ENCODE data around the gene AKTIP. TPM values are rescaled to one million over a fixed set of nuclear protein-coding genes. Genes with fewer than 3 reads are reported as not detected.

Gene AKTIP
- polyA plus RNA-seq, 1 donor from 2014 or later = 68.6 TPM

DNA sequence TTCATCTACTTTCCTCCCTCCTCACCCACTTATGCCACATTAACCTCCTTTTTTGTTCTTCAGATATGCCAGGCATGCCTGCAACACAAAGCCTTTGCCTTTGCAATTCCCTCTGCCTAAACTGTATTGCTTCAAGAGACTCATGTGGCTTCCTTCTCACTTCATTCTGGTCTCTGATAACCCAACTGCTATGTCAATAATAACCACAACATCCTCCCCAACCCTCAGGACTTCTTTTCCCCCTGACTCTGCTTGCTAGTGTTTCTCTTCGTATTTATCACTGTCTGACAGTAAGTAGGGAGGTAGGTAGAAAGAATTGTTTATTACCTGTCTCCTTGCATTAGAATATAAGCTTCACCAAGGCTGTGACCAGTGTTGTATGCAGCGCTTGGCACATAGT is 46.4 kb downstream of the AKTIP start:
- Histone ChIP-seq H2AFZ (ENCODE audit: low read depth, low read length) (no peak overlapping the region), H3K79me2 (replicated peaks; ENCODE audit: insufficient read depth, low read length) (no peaks in the 10 kb centered on the region), H3K9ac (ENCODE audit: low read length) (no peak overlapping the region), H3F3A (ENCODE audit: insufficient read depth, low read length, poor library complexity, severe bottlenecking) (no peaks in the 10 kb centered on the region), H3K36me3 (ENCODE audit: insufficient read depth, low read length) (peaks cover 7% of the 10 kb centered on the region), H4K20me1 (ENCODE audit: insufficient read depth) (no peaks in the 10 kb centered on the region), H3K27me3 (ENCODE audit: insufficient read depth, low read depth, low read length) (no peaks in the 10 kb centered on the region), H3K9me2 (ENCODE audit: insufficient read depth, low read length) (no peaks in the 10 kb centered on the region), H3K4me2 (ENCODE audit: low read length) (no peak overlapping the region), H3K9me3 (ENCODE audit: low read length) (no peaks in the 10 kb centered on the region), H3K4me3 (ENCODE audit: low read length) (no peak overlapping the region), H3K27ac (ENCODE audit: low read length) (no peak overlapping the region)
- TF ChIP-seq POLR2AphosphoS5 (IDR thresholded peaks at IDR 0.05) = no peak
- TF ChIP-seq, protein P1, sequence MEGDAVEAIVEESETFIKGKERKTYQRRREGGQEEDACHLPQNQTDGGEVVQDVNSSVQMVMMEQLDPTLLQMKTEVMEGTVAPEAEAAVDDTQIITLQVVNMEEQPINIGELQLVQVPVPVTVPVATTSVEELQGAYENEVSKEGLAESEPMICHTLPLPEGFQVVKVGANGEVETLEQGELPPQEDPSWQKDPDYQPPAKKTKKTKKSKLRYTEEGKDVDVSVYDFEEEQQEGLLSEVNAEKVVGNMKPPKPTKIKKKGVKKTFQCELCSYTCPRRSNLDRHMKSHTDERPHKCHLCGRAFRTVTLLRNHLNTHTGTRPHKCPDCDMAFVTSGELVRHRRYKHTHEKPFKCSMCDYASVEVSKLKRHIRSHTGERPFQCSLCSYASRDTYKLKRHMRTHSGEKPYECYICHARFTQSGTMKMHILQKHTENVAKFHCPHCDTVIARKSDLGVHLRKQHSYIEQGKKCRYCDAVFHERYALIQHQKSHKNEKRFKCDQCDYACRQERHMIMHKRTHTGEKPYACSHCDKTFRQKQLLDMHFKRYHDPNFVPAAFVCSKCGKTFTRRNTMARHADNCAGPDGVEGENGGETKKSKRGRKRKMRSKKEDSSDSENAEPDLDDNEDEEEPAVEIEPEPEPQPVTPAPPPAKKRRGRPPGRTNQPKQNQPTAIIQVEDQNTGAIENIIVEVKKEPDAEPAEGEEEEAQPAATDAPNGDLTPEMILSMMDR (IDR thresholded peaks at IDR 0.05; ENCODE audit: poor library complexity, severe bottlenecking) = no peak
- no peak for TF ChIP-seq SMC3 (conservative IDR thresholded peaks at IDR 0.05; ENCODE audit: poor library complexity)
- no peak for TF ChIP-seq EZH2 (IDR thresholded peaks at IDR 0.05; ENCODE audit: borderline replicate concordance, insufficient read depth, low read length, poor library complexity, severe bottlenecking)
- no peak for TF ChIP-seq EP300 (conservative IDR thresholded peaks at IDR 0.05; ENCODE audit: poor library complexity, severe bottlenecking)
- no peak for TF ChIP-seq MXI1 (conservative IDR thresholded peaks at IDR 0.05; ENCODE audit: poor library complexity, severe bottlenecking)
- no peak for TF ChIP-seq TAF1 (IDR thresholded peaks at IDR 0.05; ENCODE audit: low read depth)
- TF ChIP-seq, protein P2, sequence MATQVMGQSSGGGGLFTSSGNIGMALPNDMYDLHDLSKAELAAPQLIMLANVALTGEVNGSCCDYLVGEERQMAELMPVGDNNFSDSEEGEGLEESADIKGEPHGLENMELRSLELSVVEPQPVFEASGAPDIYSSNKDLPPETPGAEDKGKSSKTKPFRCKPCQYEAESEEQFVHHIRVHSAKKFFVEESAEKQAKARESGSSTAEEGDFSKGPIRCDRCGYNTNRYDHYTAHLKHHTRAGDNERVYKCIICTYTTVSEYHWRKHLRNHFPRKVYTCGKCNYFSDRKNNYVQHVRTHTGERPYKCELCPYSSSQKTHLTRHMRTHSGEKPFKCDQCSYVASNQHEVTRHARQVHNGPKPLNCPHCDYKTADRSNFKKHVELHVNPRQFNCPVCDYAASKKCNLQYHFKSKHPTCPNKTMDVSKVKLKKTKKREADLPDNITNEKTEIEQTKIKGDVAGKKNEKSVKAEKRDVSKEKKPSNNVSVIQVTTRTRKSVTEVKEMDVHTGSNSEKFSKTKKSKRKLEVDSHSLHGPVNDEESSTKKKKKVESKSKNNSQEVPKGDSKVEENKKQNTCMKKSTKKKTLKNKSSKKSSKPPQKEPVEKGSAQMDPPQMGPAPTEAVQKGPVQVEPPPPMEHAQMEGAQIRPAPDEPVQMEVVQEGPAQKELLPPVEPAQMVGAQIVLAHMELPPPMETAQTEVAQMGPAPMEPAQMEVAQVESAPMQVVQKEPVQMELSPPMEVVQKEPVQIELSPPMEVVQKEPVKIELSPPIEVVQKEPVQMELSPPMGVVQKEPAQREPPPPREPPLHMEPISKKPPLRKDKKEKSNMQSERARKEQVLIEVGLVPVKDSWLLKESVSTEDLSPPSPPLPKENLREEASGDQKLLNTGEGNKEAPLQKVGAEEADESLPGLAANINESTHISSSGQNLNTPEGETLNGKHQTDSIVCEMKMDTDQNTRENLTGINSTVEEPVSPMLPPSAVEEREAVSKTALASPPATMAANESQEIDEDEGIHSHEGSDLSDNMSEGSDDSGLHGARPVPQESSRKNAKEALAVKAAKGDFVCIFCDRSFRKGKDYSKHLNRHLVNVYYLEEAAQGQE (IDR thresholded peaks at IDR 0.05; ENCODE audit: borderline replicate concordance) = no peak
- TF ChIP-seq RAD21 (conservative IDR thresholded peaks at IDR 0.05) = no peak

DNA sequence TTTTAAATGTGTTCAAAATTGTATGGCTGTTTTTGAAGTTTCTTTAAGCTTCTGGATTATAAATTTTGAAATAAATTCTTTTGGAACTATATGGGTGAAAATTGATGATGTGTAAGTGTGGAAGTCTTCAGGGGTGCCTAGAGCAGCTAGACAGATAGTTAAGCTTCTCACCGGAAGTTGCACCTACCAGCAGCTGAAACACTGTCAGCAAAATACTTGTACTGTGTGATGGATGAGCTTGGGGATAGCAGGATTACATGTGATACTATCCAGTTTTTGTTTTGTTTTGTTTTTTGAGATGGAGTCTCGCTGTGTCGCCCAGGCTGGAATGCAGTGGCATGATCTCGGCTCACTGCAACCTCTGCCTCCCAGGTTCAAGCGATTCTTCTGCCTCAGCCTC is 49.1 kb downstream of the AKTIP start:
- TF ChIP-seq, protein P2 (IDR thresholded peaks at IDR 0.05; ENCODE audit: borderline replicate concordance) = no peak
- no peak for TF ChIP-seq EZH2 (IDR thresholded peaks at IDR 0.05; ENCODE audit: borderline replicate concordance, insufficient read depth, low read length, poor library complexity, severe bottlenecking)
- no peak for TF ChIP-seq SMC3 (conservative IDR thresholded peaks at IDR 0.05; ENCODE audit: poor library complexity)
- no peak for TF ChIP-seq POLR2AphosphoS5 (IDR thresholded peaks at IDR 0.05)
- TF ChIP-seq TAF1 (IDR thresholded peaks at IDR 0.05; ENCODE audit: low read depth) = no peak
- no peak for TF ChIP-seq EP300 (conservative IDR thresholded peaks at IDR 0.05; ENCODE audit: poor library complexity, severe bottlenecking)
- TF ChIP-seq, protein P1 (IDR thresholded peaks at IDR 0.05; ENCODE audit: poor library complexity, severe bottlenecking) = no peak
- TF ChIP-seq RAD21 (conservative IDR thresholded peaks at IDR 0.05) = no peak
- no peak for TF ChIP-seq MXI1 (conservative IDR thresholded peaks at IDR 0.05; ENCODE audit: poor library complexity, severe bottlenecking)
- Histone ChIP-seq H2AFZ (ENCODE audit: low read depth, low read length) (no peak overlapping the region), H3K27ac (ENCODE audit: low read length) (no peak overlapping the region), H3K4me2 (ENCODE audit: low read length) (no peak overlapping the region), H3K9me3 (ENCODE audit: low read length) (no peaks in the 10 kb centered on the region), H4K20me1 (ENCODE audit: insufficient read depth) (no peaks in the 10 kb centered on the region), H3F3A (ENCODE audit: insufficient read depth, low read length, poor library complexity, severe bottlenecking) (no peaks in the 10 kb centered on the region), H3K27me3 (ENCODE audit: insufficient read depth, low read depth, low read length) (no peaks in the 10 kb centered on the region), H3K9me2 (ENCODE audit: insufficient read depth, low read length) (no peaks in the 10 kb centered on the region), H3K9ac (ENCODE audit: low read length) (no peak overlapping the region), H3K36me3 (ENCODE audit: insufficient read depth, low read length) (no peaks in the 10 kb centered on the region), H3K4me3 (ENCODE audit: low read length) (no peak overlapping the region), H3K79me2 (replicated peaks; ENCODE audit: insufficient read depth, low read length) (no peaks in the 10 kb centered on the region)

All from neural cell (in vitro differentiated cells).